Adrenal gland (tissue), 5 donors: ENCODE measurements around the gene DLGAP1.

Experiments
- CTCF ChIP-seq, 6 experiments: fragments of 450-650 bp in 4 of 6; fragments of 200-600 bp in 2 of 6; sonication (generic) in 1 of 6; IDR thresholded peaks; 1 replicate in 5 of 6; 2 replicates in 1 of 6; pipeline versions ENCODE4 v1.5.1 to v1.8.0; 2016 to 2021; ENCODE audit warnings: antibody characterized with exemption in 6 of 6, mild to moderate bottlenecking in 2 of 6, moderate library complexity in 1 of 6
- POLR2A ChIP-seq, 2 donors: fragments of 450-650 bp; IDR thresholded peaks; one replicate each; pipeline ENCODE4 v1.6.1; 2017; ENCODE audit warnings: antibody characterized with exemption in 2 of 2, mild to moderate bottlenecking in 2 of 2, moderate library complexity in 1 of 2
- donor health status: DM: no; HTN: no; CAD: no.

GRCh38 chr18:4391859-4392258 is 63.2 kb downstream of the DLGAP1 start:
- no peak for TF ChIP-seq CTCF (IDR thresholded peaks at IDR 0.05)
- no peak for TF ChIP-seq POLR2A (IDR thresholded peaks at IDR 0.05)
